NCI-H1694 treated with DMSO at 0.1 percent for 48 hours (cell line): ENCODE data around the gene KLHDC7B.
A peak's percentile ranks its signal among the peaks of the same experiment; 100 is the strongest.
"Not testable (repeated sequence)": the region's sequence is repeated elsewhere in the genome, so short reads cannot be mapped to it uniquely, and the experiment has no call there.

Experiments used
- DNase-seq: peaks from one replicate; lab custom pipeline; 2025; lab: John Stamatoyannopoulos, UW

Gene KLHDC7B

GRCh38 chr22:50517495-50518260 is 28.0 kb upstream of the KLHDC7B start:
- DNase-seq = no peak

- DNase-seq = no peak
These were observed 27.1 kb upstream of the KLHDC7B start for GRCh38 chr22:50518606-50519005.

GRCh38 chr22:50519151-50519550 is 26.5 kb upstream of the KLHDC7B start:
- DNase-seq = no peak

GRCh38 chr22:50520184-50520583 is 25.5 kb upstream of the KLHDC7B start:
- DNase-seq = not testable (repeated sequence)

- DNase-seq = no peak
These were observed 24.8 kb upstream of the KLHDC7B start for GRCh38 chr22:50520826-50521453.

GRCh38 chr22:50521710-50522109 is 24.0 kb upstream of the KLHDC7B start:
- no peak for DNase-seq

- DNase-seq = no peak
These were observed 23.4 kb upstream of the KLHDC7B start for GRCh38 chr22:50522208-50522805.

- DNase-seq = no peak
These were observed 22.8 kb upstream of the KLHDC7B start for GRCh38 chr22:50522806-50523438.

- DNase-seq = no peak
These were observed 22.3 kb upstream of the KLHDC7B start for GRCh38 chr22:50523458-50523805.

- DNase-seq = no peak
These were observed 21.7 kb upstream of the KLHDC7B start for GRCh38 chr22:50523806-50524675.

GRCh38 chr22:50524676-50525103 is 21.0 kb upstream of the KLHDC7B start:
- peak; percentile 12 for DNase-seq

GRCh38 chr22:50525104-50525857 is 20.4 kb upstream of the KLHDC7B start, which contains the start of gene SCO2:
TSS of gene SCO2 (minus strand) at chr22:50525598. CDS start at chr22:50524411, 1,187 bp downstream.
- DNase-seq = peak; percentile 94

- DNase-seq = no peak
These were observed 19.9 kb upstream of the KLHDC7B start for GRCh38 chr22:50525858-50526107.

GRCh38 chr22:50526108-50526833 is 19.4 kb upstream of the KLHDC7B start:
- DNase-seq = peak; percentile 65

GRCh38 chr22:50526834-50527801 is 18.6 kb upstream of the KLHDC7B start:
- no peak for DNase-seq

GRCh38 chr22:50527921-50528681 is 17.6 kb upstream of the KLHDC7B start:
- no peak for DNase-seq

- DNase-seq = no peak
These were observed 16.9 kb upstream of the KLHDC7B start for GRCh38 chr22:50528682-50529415.

- DNase-seq = no peak
These were observed 16.2 kb upstream of the KLHDC7B start for GRCh38 chr22:50529416-50529896.
